ENCODE data around the gene C16orf74.

Gene C16orf74

GRCh38 chr16:85762970-85763369, 12.1 kb upstream of the C16orf74 start:
- Histone ChIP-seq H3K56ac (ENCODE audit: low read length) (no peak overlapping the region), H3K4ac (ENCODE audit: low read depth, low read length) (no peak overlapping the region), H3K36me3 (ENCODE audit: control insufficient read depth, insufficient read depth, low read length) (no peaks in the 10 kb centered on the region), H4K5ac (ENCODE audit: low read length) (no peak overlapping the region), H3K27me3 (ENCODE audit: insufficient read depth, low read length, poor library complexity) (no peaks in the 10 kb centered on the region), H4K8ac (ENCODE audit: low read depth, low read length) (no peak overlapping the region), H3K27ac (ENCODE audit: low read depth, low read length) (no peak overlapping the region), H3K18ac (ENCODE audit: low read length) (no peak overlapping the region), H3K9ac (ENCODE audit: low read length) (no peak overlapping the region), H2BK5ac (ENCODE audit: low read length) (no peak overlapping the region), H3K4me2 (ENCODE audit: low read length) (no peak overlapping the region), H2BK15ac (replicated peaks; ENCODE audit: low read depth) (no peak overlapping the region), H3K79me2 (ENCODE audit: control insufficient read depth, insufficient read depth, low read length) (no peaks in the 10 kb centered on the region), H3K4me1 (ENCODE audit: control insufficient read depth, low read depth, low read length) (no peaks in the 10 kb centered on the region), H2BK120ac (ENCODE audit: low read depth, low read length) (no peak overlapping the region), H3K79me1 (ENCODE audit: low read length) (no peaks in the 10 kb centered on the region), H3K4me3 (ENCODE audit: low read length) (no peak overlapping the region), H3K23ac (ENCODE audit: low read length) (no peak overlapping the region), H2AK5ac (ENCODE audit: low read length) (no peak overlapping the region)
- WGBS (ENCODE audit: extremely low coverage, insufficient coverage, low lambda C conversion rate), result no CpG with 5 or more reads among the region's 12 CpGs
- DNase-seq, result no peak

- no peaks in the 10 kb centered on the region for H3K36me3 ChIP-seq (ENCODE audit: control insufficient read depth, insufficient read depth, low read length)
Observed at GRCh38 chr16:85761861-85762260, 11.0 kb upstream of the C16orf74 start.

GRCh38 chr16:85759631-85760419, 8.9 kb upstream of the C16orf74 start:
- Histone ChIP-seq H3K36me3 (ENCODE audit: control insufficient read depth, insufficient read depth, low read length) (no peaks in the 10 kb centered on the region), H3K4me1 (ENCODE audit: control insufficient read depth, low read depth, low read length) (no peaks in the 10 kb centered on the region), H2BK120ac (ENCODE audit: low read depth, low read length) (no peak overlapping the region), H2BK5ac (ENCODE audit: low read length) (no peak overlapping the region), H3K79me2 (ENCODE audit: control insufficient read depth, insufficient read depth, low read length) (no peaks in the 10 kb centered on the region), H3K9ac (ENCODE audit: low read length) (no peak overlapping the region), H3K4ac (ENCODE audit: low read depth, low read length) (no peak overlapping the region), H2AK5ac (ENCODE audit: low read length) (no peak overlapping the region), H3K27ac (ENCODE audit: low read depth, low read length) (no peak overlapping the region), H2BK15ac (replicated peaks; ENCODE audit: low read depth) (no peak overlapping the region), H4K5ac (ENCODE audit: low read length) (no peak overlapping the region), H3K4me2 (ENCODE audit: low read length) (no peak overlapping the region), H3K79me1 (ENCODE audit: low read length) (no peaks in the 10 kb centered on the region), H3K27me3 (ENCODE audit: insufficient read depth, low read length, poor library complexity) (no peaks in the 10 kb centered on the region), H3K23ac (ENCODE audit: low read length) (no peak overlapping the region), H3K4me3 (ENCODE audit: low read length) (no peak overlapping the region), H4K8ac (ENCODE audit: low read depth, low read length) (no peak overlapping the region), H3K56ac (ENCODE audit: low read length) (no peak overlapping the region), H3K18ac (ENCODE audit: low read length) (no peak overlapping the region)
- no CpG with 5 or more reads among the region's 20 CpGs for WGBS (ENCODE audit: extremely low coverage, insufficient coverage, low lambda C conversion rate)
- DNase-seq, result no peak

More at GRCh38 chr16:85761861-85762260, 11.0 kb upstream of the C16orf74 start:
- Histone ChIP-seq H3K23ac (ENCODE audit: low read length) (no peak overlapping the region), H2AK5ac (ENCODE audit: low read length) (no peak overlapping the region), H3K4me1 (ENCODE audit: control insufficient read depth, low read depth, low read length) (no peaks in the 10 kb centered on the region), H3K79me2 (ENCODE audit: control insufficient read depth, insufficient read depth, low read length) (no peaks in the 10 kb centered on the region), H4K5ac (ENCODE audit: low read length) (no peak overlapping the region), H3K27me3 (ENCODE audit: insufficient read depth, low read length, poor library complexity) (no peaks in the 10 kb centered on the region), H3K18ac (ENCODE audit: low read length) (no peak overlapping the region), H4K8ac (ENCODE audit: low read depth, low read length) (no peak overlapping the region), H2BK15ac (replicated peaks; ENCODE audit: low read depth) (no peak overlapping the region), H2BK5ac (ENCODE audit: low read length) (no peak overlapping the region), H3K9ac (ENCODE audit: low read length) (no peak overlapping the region), H3K4me3 (ENCODE audit: low read length) (no peak overlapping the region), H2BK120ac (ENCODE audit: low read depth, low read length) (no peak overlapping the region), H3K56ac (ENCODE audit: low read length) (no peak overlapping the region), H3K27ac (ENCODE audit: low read depth, low read length) (no peak overlapping the region), H3K4me2 (ENCODE audit: low read length) (no peak overlapping the region), H3K4ac (ENCODE audit: low read depth, low read length) (no peak overlapping the region), H3K79me1 (ENCODE audit: low read length) (no peaks in the 10 kb centered on the region)
- no CpG with 5 or more reads among the region's 6 CpGs for WGBS (ENCODE audit: extremely low coverage, insufficient coverage, low lambda C conversion rate)
- DNase-seq, result no peak

GRCh38 chr16:85759136-85759535, 8.2 kb upstream of the C16orf74 start:
- no CpG with 5 or more reads among the region's 16 CpGs for WGBS (ENCODE audit: extremely low coverage, insufficient coverage, low lambda C conversion rate)
- no peak for DNase-seq
- no peaks in the 10 kb centered on the region for H3K79me1 ChIP-seq (ENCODE audit: low read length)

GRCh38 chr16:85757341-85757822, 6.5 kb upstream of the C16orf74 start:
- H3K27ac ChIP-seq (ENCODE audit: low read depth, low read length), result no peak overlapping the region
- H2BK5ac ChIP-seq (ENCODE audit: low read length), result no peak overlapping the region
- H2AK5ac ChIP-seq (ENCODE audit: low read length), result no peak overlapping the region
- H3K4ac ChIP-seq (ENCODE audit: low read depth, low read length), result no peak overlapping the region
- no peaks in the 10 kb centered on the region for H3K27me3 ChIP-seq (ENCODE audit: insufficient read depth, low read length, poor library complexity)
- no peak overlapping the region for H2BK15ac ChIP-seq (replicated peaks; ENCODE audit: low read depth)
- H4K8ac ChIP-seq (ENCODE audit: low read depth, low read length), result no peak overlapping the region
- H3K9ac ChIP-seq (ENCODE audit: low read length), result no peak overlapping the region
- H3K4me2 ChIP-seq (ENCODE audit: low read length), result no peak overlapping the region
- no peak for DNase-seq
- H3K56ac ChIP-seq (ENCODE audit: low read length), result no peak overlapping the region
- H3K36me3 ChIP-seq (ENCODE audit: control insufficient read depth, insufficient read depth, low read length), result no peaks in the 10 kb centered on the region
- H3K4me1 ChIP-seq (ENCODE audit: control insufficient read depth, low read depth, low read length), result peaks cover 4% of the 10 kb centered on the region
- WGBS (ENCODE audit: extremely low coverage, insufficient coverage, low lambda C conversion rate), result no CpG with 5 or more reads among the region's 7 CpGs
- H3K4me3 ChIP-seq (ENCODE audit: low read length), result no peak overlapping the region
- no peaks in the 10 kb centered on the region for H3K79me2 ChIP-seq (ENCODE audit: control insufficient read depth, insufficient read depth, low read length)
- no peak overlapping the region for H2BK120ac ChIP-seq (ENCODE audit: low read depth, low read length)
- H3K23ac ChIP-seq (ENCODE audit: low read length), result no peak overlapping the region
- no peak overlapping the region for H4K5ac ChIP-seq (ENCODE audit: low read length)
- H3K79me1 ChIP-seq (ENCODE audit: low read length), result no peaks in the 10 kb centered on the region
- H3K18ac ChIP-seq (ENCODE audit: low read length), result no peak overlapping the region

More at GRCh38 chr16:85759136-85759535, 8.2 kb upstream of the C16orf74 start:
- Histone ChIP-seq H4K8ac (ENCODE audit: low read depth, low read length) (no peak overlapping the region), H3K18ac (ENCODE audit: low read length) (no peak overlapping the region), H2BK5ac (ENCODE audit: low read length) (no peak overlapping the region), H3K36me3 (ENCODE audit: control insufficient read depth, insufficient read depth, low read length) (no peaks in the 10 kb centered on the region), H3K56ac (ENCODE audit: low read length) (no peak overlapping the region), H2BK120ac (ENCODE audit: low read depth, low read length) (no peak overlapping the region), H4K5ac (ENCODE audit: low read length) (no peak overlapping the region), H2AK5ac (ENCODE audit: low read length) (no peak overlapping the region), H3K4ac (ENCODE audit: low read depth, low read length) (no peak overlapping the region), H3K4me3 (ENCODE audit: low read length) (no peak overlapping the region), H3K27ac (ENCODE audit: low read depth, low read length) (no peak overlapping the region), H2BK15ac (replicated peaks; ENCODE audit: low read depth) (no peak overlapping the region), H3K79me2 (ENCODE audit: control insufficient read depth, insufficient read depth, low read length) (no peaks in the 10 kb centered on the region), H3K4me2 (ENCODE audit: low read length) (no peak overlapping the region), H3K9ac (ENCODE audit: low read length) (no peak overlapping the region), H3K23ac (ENCODE audit: low read length) (no peak overlapping the region), H3K27me3 (ENCODE audit: insufficient read depth, low read length, poor library complexity) (no peaks in the 10 kb centered on the region), H3K4me1 (ENCODE audit: control insufficient read depth, low read depth, low read length) (no peaks in the 10 kb centered on the region)

All from mesendoderm (in vitro differentiated cells).